ENCODE measurements around the gene EXOG. TPM values are rescaled to one million over a fixed set of nuclear protein-coding genes. Genes with fewer than 3 reads are reported as not detected.
"Not testable (repeated sequence)": the region's sequence is repeated elsewhere in the genome, so short reads cannot be mapped to it uniquely, and the experiment has no call there.

EXOG gene
- total and polyA plus RNA-seq, 4 donors: 5.8 to 17.2 (median 12.6) TPM

GRCh38 chr3:38564631-38565338, 68.6 kb downstream of the EXOG start:
- no peak overlapping the region for H3K27ac ChIP-seq (ENCODE audit: low read depth in 1 of 2, low read length in 2 of 2)
- ATAC-seq (ENCODE audit: low FRiP score): no peak
- intact Hi-C loops (cut with DNase I): no loop called here
- no peaks in the 10 kb centered on the region for H3K36me3 ChIP-seq (ENCODE audit: control insufficient read depth in 1 of 2, insufficient read depth in 2 of 2, low read length in 1 of 2)
- peak in 1 of 2 donors; percentile 55 for DNase-seq
- no peak overlapping the region for H3K4me3 ChIP-seq (ENCODE audit: low read length in 2 of 2)
- no peaks in the 10 kb centered on the region for H3K9me3 ChIP-seq (ENCODE audit: control insufficient read depth, low read length)
- 93 to 97% methylated on average over 6 of the region's 6 CpGs for WGBS, 2 donors
- no peaks in the 10 kb centered on the region for H3K27me3 ChIP-seq (ENCODE audit: control insufficient read depth in 1 of 2, insufficient read depth in 2 of 2, low read length in 1 of 2)
- H3K4me1 ChIP-seq (ENCODE audit: control insufficient read depth in 1 of 2, insufficient read depth in 2 of 2, low read length in 2 of 2): no peaks in the 10 kb centered on the region

DNA sequence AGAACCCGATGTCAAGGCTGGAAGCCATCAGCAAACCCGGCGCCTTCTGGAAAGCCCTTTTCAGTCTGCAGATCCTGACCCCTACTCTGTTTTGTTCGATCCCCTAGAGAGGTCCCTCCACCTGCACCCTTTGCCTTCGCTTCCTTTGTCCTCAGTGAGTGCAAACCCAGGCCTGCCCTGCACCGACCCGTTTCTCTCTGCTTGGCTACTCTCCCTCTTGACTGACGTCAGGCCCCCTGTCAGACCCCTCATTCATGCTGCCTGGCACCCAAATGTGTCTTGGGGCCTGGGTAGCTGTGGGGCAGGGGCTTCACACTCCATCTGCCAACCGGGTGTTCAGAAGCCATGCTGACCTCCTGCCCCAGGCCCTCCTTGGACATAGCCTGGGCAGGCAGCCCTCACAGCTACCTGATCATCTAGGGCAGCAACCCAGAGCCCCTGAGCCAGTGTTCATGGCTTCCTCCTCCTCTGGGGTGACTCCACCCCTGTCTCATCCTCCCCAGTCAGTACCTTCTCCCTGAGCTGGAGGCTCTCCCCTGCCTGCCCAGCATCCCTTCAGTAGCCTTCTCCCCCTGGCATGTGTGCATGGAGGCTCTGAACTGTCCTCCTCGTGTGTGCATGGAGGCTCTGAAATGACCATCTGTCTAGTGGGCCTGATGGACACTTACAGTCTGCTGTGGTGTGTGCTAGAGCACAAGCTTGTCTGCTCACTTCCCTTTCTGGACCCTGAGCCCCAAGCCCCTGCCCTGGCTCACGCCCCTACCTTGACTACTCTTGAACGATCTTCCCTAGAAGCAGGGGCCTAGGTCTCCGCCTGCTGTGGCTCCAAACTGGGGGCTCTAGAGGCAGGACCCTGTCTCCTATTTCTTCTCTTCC, 69.4 kb downstream of the EXOG start:
- H3K36me3 ChIP-seq (ENCODE audit: control insufficient read depth in 1 of 2, insufficient read depth in 2 of 2, low read length in 1 of 2): no peaks in the 10 kb centered on the region
- ATAC-seq (ENCODE audit: low FRiP score): no peak
- no peaks in the 10 kb centered on the region for H3K4me1 ChIP-seq (ENCODE audit: control insufficient read depth in 1 of 2, insufficient read depth in 2 of 2, low read length in 2 of 2)
- H3K27ac ChIP-seq (ENCODE audit: low read depth in 1 of 2, low read length in 2 of 2): no peak overlapping the region
- WGBS, 2 donors: 90 to 92% methylated on average over 13 of the region's 13 CpGs
- H3K27me3 ChIP-seq (ENCODE audit: control insufficient read depth in 1 of 2, insufficient read depth in 2 of 2, low read length in 1 of 2): no peaks in the 10 kb centered on the region
- H3K4me3 ChIP-seq (ENCODE audit: low read length in 2 of 2): no peak overlapping the region
- peak in 1 of 2 donors; percentile 63 for DNase-seq
- no peaks in the 10 kb centered on the region for H3K9me3 ChIP-seq (ENCODE audit: control insufficient read depth, low read length)
- intact Hi-C loops (cut with DNase I): no loop called here

- Histone ChIP-seq H3K27me3 (ENCODE audit: control insufficient read depth in 1 of 2, insufficient read depth in 2 of 2, low read length in 1 of 2) (no peaks in the 10 kb centered on the region), H3K4me1 (ENCODE audit: control insufficient read depth in 1 of 2, insufficient read depth in 2 of 2, low read length in 2 of 2) (no peaks in the 10 kb centered on the region), H3K27ac (ENCODE audit: low read depth in 1 of 2, low read length in 2 of 2) (no peak overlapping the region), H3K9me3 (ENCODE audit: control insufficient read depth, low read length) (no peaks in the 10 kb centered on the region), H3K36me3 (ENCODE audit: control insufficient read depth in 1 of 2, insufficient read depth in 2 of 2, low read length in 1 of 2) (no peaks in the 10 kb centered on the region), H3K4me3 (ENCODE audit: low read length in 2 of 2) (no peak overlapping the region)
- DNase-seq (peak in 1 of 2 donors; percentile 54), ATAC-seq (ENCODE audit: low FRiP score) (no peak)
- whole genome bisulfite sequencing, 2 donors: 93 to 95% methylated on average over 13 of the region's 13 CpGs
- intact Hi-C loops (cut with DNase I): no loop called here
Measured at GRCh38 chr3:38566215-38566528, 70.0 kb downstream of the EXOG start.

- peak in 1 of 2 donors; percentile 33 for DNase-seq
- 87 to 90% methylated on average over 7 of the region's 7 CpGs for WGBS, 2 donors
- H3K4me3 ChIP-seq (ENCODE audit: low read length in 2 of 2); ATAC-seq (ENCODE audit: low FRiP score); H3K36me3 ChIP-seq (ENCODE audit: control insufficient read depth in 1 of 2, insufficient read depth in 2 of 2, low read length in 1 of 2); H3K4me1 ChIP-seq (ENCODE audit: control insufficient read depth in 1 of 2, insufficient read depth in 2 of 2, low read length in 2 of 2); H3K27ac ChIP-seq (ENCODE audit: low read depth in 1 of 2, low read length in 2 of 2); H3K27me3 ChIP-seq (ENCODE audit: control insufficient read depth in 1 of 2, insufficient read depth in 2 of 2, low read length in 1 of 2); intact Hi-C loops (cut with DNase I); H3K9me3 ChIP-seq (ENCODE audit: control insufficient read depth, low read length): not testable (repeated sequence)
Measured at GRCh38 chr3:38566794-38567193, 70.7 kb downstream of the EXOG start.

DNA sequence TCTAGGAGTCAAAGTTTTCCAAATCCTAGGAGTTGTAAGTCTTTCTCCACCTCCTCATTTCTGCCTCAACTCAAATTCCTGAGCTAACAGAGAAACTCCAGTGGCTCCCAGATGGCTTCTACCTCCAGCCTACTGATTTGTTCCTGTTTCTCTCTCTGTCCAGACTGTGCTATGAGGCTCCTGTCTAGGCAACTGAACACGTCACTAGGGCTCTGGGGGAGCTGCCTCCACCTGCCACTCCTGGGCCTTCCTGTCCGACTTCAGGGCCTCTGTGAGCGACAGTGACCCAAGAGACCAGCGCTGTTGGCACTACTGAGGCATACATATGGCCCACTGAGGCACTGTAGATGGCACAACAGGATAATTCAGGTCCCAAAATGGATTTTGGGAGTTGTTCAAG, 71.4 kb downstream of the EXOG start:
- H3K4me1 ChIP-seq (ENCODE audit: control insufficient read depth in 1 of 2, insufficient read depth in 2 of 2, low read length in 2 of 2): no peaks in the 10 kb centered on the region
- DNase-seq (peak in 1 of 2 donors; percentile 16), ATAC-seq (ENCODE audit: low FRiP score) (no peak)
- intact Hi-C loops (cut with DNase I): no loop called here
- no peak overlapping the region for H3K4me3 ChIP-seq (ENCODE audit: low read length in 2 of 2)
- H3K27me3 ChIP-seq (ENCODE audit: control insufficient read depth in 1 of 2, insufficient read depth in 2 of 2, low read length in 1 of 2): no peaks in the 10 kb centered on the region
- H3K9me3 ChIP-seq (ENCODE audit: control insufficient read depth, low read length): no peaks in the 10 kb centered on the region
- no peak overlapping the region for H3K27ac ChIP-seq (ENCODE audit: low read depth in 1 of 2, low read length in 2 of 2)
- WGBS, 2 donors: 92 to 93% methylated on average over 4 of the region's 4 CpGs
- no peaks in the 10 kb centered on the region for H3K36me3 ChIP-seq (ENCODE audit: control insufficient read depth in 1 of 2, insufficient read depth in 2 of 2, low read length in 1 of 2)

GRCh38 chr3:38573111-38573510, 77.0 kb downstream of the EXOG start:
- Histone ChIP-seq H3K4me1 (ENCODE audit: control insufficient read depth in 1 of 2, insufficient read depth in 2 of 2, low read length in 2 of 2) (no peaks in the 10 kb centered on the region), H3K36me3 (ENCODE audit: control insufficient read depth in 1 of 2, insufficient read depth in 2 of 2, low read length in 1 of 2) (no peaks in the 10 kb centered on the region), H3K27ac (ENCODE audit: low read depth in 1 of 2, low read length in 2 of 2) (no peak overlapping the region), H3K9me3 (ENCODE audit: control insufficient read depth, low read length) (no peaks in the 10 kb centered on the region), H3K27me3 (ENCODE audit: control insufficient read depth in 1 of 2, insufficient read depth in 2 of 2, low read length in 1 of 2) (no peaks in the 10 kb centered on the region), H3K4me3 (ENCODE audit: low read length in 2 of 2) (no peak overlapping the region)
- no peak for DNase-seq
- 82 to 98% methylated on average over 3 of the region's 3 CpGs for WGBS, 2 donors
- intact Hi-C loops (cut with DNase I): no loop called here
- ATAC-seq (ENCODE audit: low FRiP score): no peak

- Histone ChIP-seq H3K27ac (ENCODE audit: low read depth in 1 of 2, low read length in 2 of 2) (no peak overlapping the region), H3K4me3 (ENCODE audit: low read length in 2 of 2) (no peak overlapping the region), H3K27me3 (ENCODE audit: control insufficient read depth in 1 of 2, insufficient read depth in 2 of 2, low read length in 1 of 2) (no peaks in the 10 kb centered on the region), H3K36me3 (ENCODE audit: control insufficient read depth in 1 of 2, insufficient read depth in 2 of 2, low read length in 1 of 2) (no peaks in the 10 kb centered on the region), H3K4me1 (ENCODE audit: control insufficient read depth in 1 of 2, insufficient read depth in 2 of 2, low read length in 2 of 2) (no peaks in the 10 kb centered on the region), H3K9me3 (ENCODE audit: control insufficient read depth, low read length) (no peaks in the 10 kb centered on the region)
- WGBS, 2 donors: 61 to 66% methylated on average over 3 of the region's 3 CpGs
- DNase-seq (no peak), ATAC-seq (ENCODE audit: low FRiP score) (no peak)
- intact Hi-C loops (cut with DNase I): no loop called here
Measured at GRCh38 chr3:38573556-38573955, 77.4 kb downstream of the EXOG start.

GRCh38 chr3:38574411-38575278, 78.5 kb downstream of the EXOG start:
- Histone ChIP-seq H3K36me3 (ENCODE audit: control insufficient read depth in 1 of 2, insufficient read depth in 2 of 2, low read length in 1 of 2) (no peaks in the 10 kb centered on the region), H3K4me1 (ENCODE audit: control insufficient read depth in 1 of 2, insufficient read depth in 2 of 2, low read length in 2 of 2) (no peaks in the 10 kb centered on the region), H3K27me3 (ENCODE audit: control insufficient read depth in 1 of 2, insufficient read depth in 2 of 2, low read length in 1 of 2) (no peaks in the 10 kb centered on the region), H3K4me3 (ENCODE audit: low read length in 2 of 2) (no peak overlapping the region), H3K9me3 (ENCODE audit: control insufficient read depth, low read length) (no peaks in the 10 kb centered on the region), H3K27ac (ENCODE audit: low read depth in 1 of 2, low read length in 2 of 2) (no peak overlapping the region)
- 75 to 80% methylated on average over 6 of the region's 6 CpGs for WGBS, 2 donors
- peak; percentile 35 for ATAC-seq (ENCODE audit: low FRiP score)
- DNase-seq: peak in 1 of 2 donors; percentile 38
- intact Hi-C loops (cut with DNase I): no loop called here
